NT2/D1 (cell line): ENCODE results near the gene PRKG1.

Experiments
- DNase-seq: peaks from one replicate; pipeline ENCODE4 v3.0.0-alpha.2; 2011; ENCODE audit warnings: low read depth, low spot score
- H3K27me3 ChIP-seq: 2 replicates; pipeline ENCODE4 v1.6.0; 2011; ENCODE audit warnings: mild to moderate bottlenecking; ENCODE audit not compliant: insufficient read length, insufficient read depth
- H3K36me3 ChIP-seq: 2 replicates; pipeline ENCODE4 v1.6.1; 2011; ENCODE audit warnings: mild to moderate bottlenecking, low read length, mixed read lengths; ENCODE audit not compliant: insufficient read depth, insufficient read length
- H3K4me1 ChIP-seq: 2 replicates; pipeline ENCODE4 v1.5.1; 2011; ENCODE audit not compliant: insufficient read depth, insufficient read length
- H3K4me3 ChIP-seq: 2 replicates; pipeline ENCODE4 v1.5.1; 2011; ENCODE audit warnings: low read depth; ENCODE audit not compliant: insufficient read length
- H3K9ac ChIP-seq: 2 replicates; pipeline ENCODE4 v1.6.0; 2011; ENCODE audit warnings: low read depth; ENCODE audit not compliant: insufficient read length
- H3K9me3 ChIP-seq: 2 replicates; pipeline ENCODE4 v1.5.1; 2011; ENCODE audit warnings: mild to moderate bottlenecking, low read length; ENCODE audit not compliant: insufficient read depth
- SUZ12 ChIP-seq: IDR thresholded peaks from 2 replicates; pipeline ENCODE4 v1.6.1; 2011; ENCODE audit not compliant: insufficient read length, insufficient read depth; ENCODE audit errors: extremely low read depth
- YY1 ChIP-seq: IDR thresholded peaks from 2 replicates; pipeline ENCODE4 v1.6.1; 2011; ENCODE audit not compliant: insufficient read length, insufficient read depth
- ZNF274 ChIP-seq: IDR thresholded peaks from 2 replicates; pipeline ENCODE4 v1.6.1; 2011; ENCODE audit warnings: mild to moderate bottlenecking, low read depth, low read length

The PRKG1 gene

DNA sequence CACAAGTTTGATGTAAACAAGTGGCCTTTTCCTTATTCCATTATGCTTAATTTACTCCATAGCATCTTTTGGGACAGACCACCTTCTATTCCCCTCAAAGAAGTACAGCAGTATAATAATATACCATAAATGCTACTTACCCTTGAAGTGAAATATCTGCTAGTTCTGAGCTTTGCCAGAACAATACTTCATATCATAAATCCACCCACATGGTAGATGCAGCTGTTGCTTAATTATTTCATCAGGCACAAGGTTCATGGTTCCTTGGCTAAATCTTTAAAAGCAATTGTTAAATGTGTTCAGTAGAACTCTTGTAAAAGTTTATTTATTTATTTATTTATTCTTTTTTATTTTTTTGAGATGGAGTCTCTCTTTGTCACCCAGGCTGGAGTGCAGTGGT is 592.2 kb downstream of the PRKG1 start:
- Histone ChIP-seq H3K27me3 (no peaks in the 10 kb centered on the region), H3K4me3 (no peak overlapping the region), H3K9ac (no peak overlapping the region), H3K36me3 (no peaks in the 10 kb centered on the region), H3K9me3 (no peaks in the 10 kb centered on the region), H3K4me1 (no peaks in the 10 kb centered on the region)
- DNase-seq: no peak
- TF ChIP-seq ZNF274 (no peak), SUZ12 (no peak), YY1 (no peak)

GRCh38 chr10:51667678-51668335 is 593.5 kb downstream of the PRKG1 start:
- Histone ChIP-seq H3K9ac (no peak overlapping the region), H3K4me3 (no peak overlapping the region), H3K27me3 (no peaks in the 10 kb centered on the region), H3K9me3 (no peaks in the 10 kb centered on the region), H3K4me1 (no peaks in the 10 kb centered on the region), H3K36me3 (no peaks in the 10 kb centered on the region)
- DNase-seq: no peak
- TF ChIP-seq YY1: no peak
- TF ChIP-seq ZNF274: no peak
- no peak for TF ChIP-seq SUZ12

DNA sequence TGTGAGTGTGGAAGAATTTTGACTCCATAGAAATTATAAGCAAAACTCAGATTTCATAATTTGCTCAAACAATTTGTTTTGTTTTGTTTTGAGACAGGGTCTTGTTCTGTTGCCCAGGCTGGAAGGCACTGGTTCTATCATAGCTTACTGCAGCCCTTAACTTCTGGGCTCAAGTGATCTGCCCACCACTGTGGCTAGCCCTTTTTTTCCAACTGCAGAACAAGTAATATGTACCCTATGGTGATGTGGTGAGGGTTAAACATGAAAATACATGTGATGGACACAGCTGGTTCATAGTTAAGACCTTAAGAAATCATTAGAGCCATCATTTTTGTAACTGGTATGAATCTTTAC is 594.0 kb downstream of the PRKG1 start:
- TF ChIP-seq ZNF274: no peak
- no peak for TF ChIP-seq YY1
- TF ChIP-seq SUZ12: no peak
- H3K27me3 ChIP-seq: no peaks in the 10 kb centered on the region

DNA sequence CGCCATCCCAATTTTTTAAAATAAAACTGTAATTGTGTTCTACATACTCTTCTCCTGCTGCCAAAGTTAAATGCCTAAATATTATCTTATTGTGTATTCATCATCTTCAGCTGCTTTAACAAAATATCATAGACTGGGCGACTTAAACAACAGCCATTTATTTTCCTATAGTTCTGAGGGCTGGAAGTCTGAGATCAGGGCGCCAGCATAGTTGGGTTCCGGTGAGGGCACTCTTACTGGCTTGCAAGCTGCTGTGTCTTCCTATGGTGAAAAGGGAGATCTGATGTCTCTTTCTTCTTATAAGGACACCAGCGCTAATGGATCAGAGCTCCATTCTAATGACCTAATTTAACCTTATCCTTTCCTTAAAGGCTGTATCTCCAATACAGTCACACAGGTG is 594.8 kb downstream of the PRKG1 start:
- Histone ChIP-seq H3K4me1 (no peaks in the 10 kb centered on the region), H3K27me3 (no peaks in the 10 kb centered on the region), H3K4me3 (no peak overlapping the region), H3K9ac (no peak overlapping the region), H3K36me3 (no peaks in the 10 kb centered on the region), H3K9me3 (no peaks in the 10 kb centered on the region)
- no peak for DNase-seq
- no peak for TF ChIP-seq ZNF274

More for the DNA sequence above, 594.0 kb downstream of the PRKG1 start:
- Histone ChIP-seq H3K9ac (no peak overlapping the region), H3K9me3 (no peaks in the 10 kb centered on the region), H3K4me1 (no peaks in the 10 kb centered on the region), H3K4me3 (no peak overlapping the region), H3K36me3 (no peaks in the 10 kb centered on the region)
- DNase-seq: no peak

DNA sequence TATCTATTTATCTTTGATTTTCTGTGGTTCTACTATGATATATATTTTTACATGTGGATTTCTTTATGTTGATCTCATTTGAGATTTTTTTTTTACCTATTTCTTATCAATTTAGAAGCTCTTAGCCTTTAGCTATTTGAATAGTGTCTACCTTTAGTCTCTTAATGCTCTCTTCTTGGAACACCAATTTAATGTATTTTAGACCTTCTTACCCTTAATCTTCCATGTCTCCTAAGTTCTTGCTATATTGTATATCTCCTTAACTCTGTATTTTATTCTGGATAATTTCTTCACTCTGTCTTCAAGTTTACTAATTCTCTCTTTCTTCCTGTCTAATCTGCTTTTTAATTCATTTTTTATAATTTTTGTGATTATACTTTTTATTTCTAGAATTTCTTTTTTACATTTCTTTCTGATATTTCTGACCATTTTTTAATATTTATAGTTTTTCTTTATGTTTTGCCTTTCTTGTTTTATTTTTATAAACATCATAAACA is 597.8 kb downstream of the PRKG1 start:
- no peak for DNase-seq
- no peak overlapping the region for H3K9ac ChIP-seq
- H3K36me3 ChIP-seq: no peaks in the 10 kb centered on the region
- no peaks in the 10 kb centered on the region for H3K4me1 ChIP-seq
- no peaks in the 10 kb centered on the region for H3K27me3 ChIP-seq
- TF ChIP-seq ZNF274: no peak
- no peak for TF ChIP-seq YY1
- TF ChIP-seq SUZ12: no peak
- H3K4me3 ChIP-seq: no peak overlapping the region
- no peaks in the 10 kb centered on the region for H3K9me3 ChIP-seq

DNA sequence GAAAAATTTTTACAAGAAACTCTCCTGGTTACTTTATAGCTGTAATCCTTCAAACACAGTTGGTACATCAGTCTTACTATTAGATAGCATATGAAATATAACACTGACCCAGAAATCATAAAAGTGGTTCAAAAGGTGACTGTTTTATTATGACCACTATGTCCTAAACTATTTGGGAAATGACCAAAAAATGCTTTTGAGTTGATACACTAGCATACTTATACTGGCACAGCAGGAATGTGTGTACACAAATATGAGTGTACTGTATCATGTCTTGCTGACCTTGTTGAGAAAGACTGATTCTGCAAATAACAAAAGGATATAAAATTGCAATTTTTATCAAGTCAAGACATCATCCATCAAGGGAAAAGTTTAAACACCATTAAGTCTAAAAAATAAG is 600.8 kb downstream of the PRKG1 start:
- no peak overlapping the region for H3K4me3 ChIP-seq
- no peaks in the 10 kb centered on the region for H3K36me3 ChIP-seq
- H3K9me3 ChIP-seq: no peaks in the 10 kb centered on the region
- H3K27me3 ChIP-seq: no peaks in the 10 kb centered on the region
- no peaks in the 10 kb centered on the region for H3K4me1 ChIP-seq
- DNase-seq: no peak
- no peak overlapping the region for H3K9ac ChIP-seq
- TF ChIP-seq SUZ12 (no peak), ZNF274 (no peak), YY1 (no peak)

DNA sequence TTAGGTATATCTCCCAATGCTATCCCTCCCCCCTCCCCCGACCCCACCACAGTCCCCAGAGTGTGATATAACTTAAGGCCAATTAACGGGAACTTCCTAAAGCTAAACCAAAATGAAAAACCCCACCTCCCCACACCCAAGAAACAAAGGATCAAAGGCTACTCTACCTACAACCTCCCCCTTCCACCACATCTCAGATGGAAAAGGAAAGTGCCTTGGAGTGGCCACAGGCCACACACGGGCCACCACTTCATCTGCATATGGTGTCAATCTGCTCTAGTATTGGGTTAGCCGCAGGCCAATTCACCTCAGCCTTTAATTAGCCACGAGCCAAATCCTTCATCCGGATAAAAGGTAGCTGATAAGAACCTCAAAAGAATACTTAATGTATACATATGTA is 605.6 kb downstream of the PRKG1 start:
- H3K9me3 ChIP-seq: no peaks in the 10 kb centered on the region
- no peaks in the 10 kb centered on the region for H3K27me3 ChIP-seq
- no peaks in the 10 kb centered on the region for H3K36me3 ChIP-seq
- no peak for DNase-seq
- no peak for TF ChIP-seq YY1
- TF ChIP-seq SUZ12: no peak
- TF ChIP-seq ZNF274: no peak
- H3K4me1 ChIP-seq: no peaks in the 10 kb centered on the region
- H3K9ac ChIP-seq: no peak overlapping the region
- no peak overlapping the region for H3K4me3 ChIP-seq
